ENCODE data around the gene GABPA. TPM values are rescaled to one million over a fixed set of nuclear protein-coding genes. Genes with fewer than 3 reads are reported as not detected.
"Not testable (repeated sequence)": the region's sequence is repeated elsewhere in the genome, so short reads cannot be mapped to it uniquely, and the experiment has no call there.

GABPA gene
- total RNA-seq = 28.7 and 32.6 TPM in 2 replicates
- polyA plus RNA-seq (2012) = 8.4 TPM

DNA sequence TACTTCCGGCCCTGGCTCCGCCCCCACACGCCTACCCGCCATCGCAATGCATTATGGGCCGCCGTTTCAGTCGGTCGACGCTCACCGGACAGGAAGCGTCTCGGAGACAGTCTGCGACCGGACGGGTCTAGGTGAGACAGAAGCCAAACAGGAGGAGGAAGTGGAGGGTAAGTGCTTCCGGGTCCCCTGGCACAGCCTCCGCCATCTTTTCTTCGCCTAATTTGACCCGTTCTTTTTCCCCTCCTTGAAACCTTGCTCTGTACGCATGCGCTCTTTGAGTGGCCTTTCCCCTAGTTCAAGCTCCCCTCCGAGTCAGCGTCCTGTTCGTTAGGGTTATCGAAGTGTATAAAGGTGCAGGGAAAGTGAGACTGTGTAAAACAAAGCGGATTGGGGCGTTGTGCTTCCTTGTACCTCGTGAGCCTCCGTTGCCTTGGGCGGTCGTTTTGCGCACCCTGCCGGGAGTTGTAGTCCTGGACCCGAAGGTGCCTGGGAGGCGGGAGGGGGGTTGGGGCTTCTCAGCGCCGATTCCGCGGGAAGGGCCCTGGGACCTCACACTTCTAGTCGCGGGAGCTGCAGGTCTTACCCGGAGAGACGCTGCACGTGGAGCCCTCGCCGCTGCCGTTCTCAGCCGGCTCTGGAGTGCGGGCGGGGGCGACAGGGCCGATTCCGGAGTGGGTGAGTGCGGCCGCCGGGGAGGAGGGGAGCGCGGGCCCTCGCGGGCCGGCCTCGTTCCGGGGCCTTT, at the start of gene GABPA, which contains the start of gene ATP5PF:
Gene GABPA, plus strand, starts transcription at position 69 of the 742 bp plus-strand sequence. CDS start 6,627 bp downstream, outside the sequence.
Gene ATP5PF, minus strand, starts transcription at position 1 of the 742 bp plus-strand sequence. CDS start 5,110 bp downstream, outside the sequence.
- peak; percentile 99 for DNase-seq (ENCODE audit: low read depth)

DNA sequence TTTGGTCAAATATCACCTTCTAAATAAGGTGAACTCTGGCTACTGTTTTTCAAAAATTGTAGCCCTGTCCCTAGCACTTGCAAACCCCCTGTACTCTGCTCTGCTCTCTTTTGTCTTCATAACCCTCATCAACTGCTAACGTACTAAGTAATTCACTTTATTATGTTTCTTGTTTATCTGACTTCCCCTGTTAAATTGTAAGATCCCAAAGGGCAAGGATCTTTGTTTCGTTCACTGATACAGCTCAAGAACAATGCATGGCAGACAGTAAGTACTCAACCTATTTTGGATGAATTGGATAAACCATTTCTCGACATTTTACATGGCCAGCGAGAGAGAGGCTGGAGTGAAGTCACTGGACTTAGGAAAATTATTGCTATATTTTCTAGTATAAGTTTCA, 47.0 kb upstream of the GABPA start:
- no peak for DNase-seq (ENCODE audit: low read depth)

DNA sequence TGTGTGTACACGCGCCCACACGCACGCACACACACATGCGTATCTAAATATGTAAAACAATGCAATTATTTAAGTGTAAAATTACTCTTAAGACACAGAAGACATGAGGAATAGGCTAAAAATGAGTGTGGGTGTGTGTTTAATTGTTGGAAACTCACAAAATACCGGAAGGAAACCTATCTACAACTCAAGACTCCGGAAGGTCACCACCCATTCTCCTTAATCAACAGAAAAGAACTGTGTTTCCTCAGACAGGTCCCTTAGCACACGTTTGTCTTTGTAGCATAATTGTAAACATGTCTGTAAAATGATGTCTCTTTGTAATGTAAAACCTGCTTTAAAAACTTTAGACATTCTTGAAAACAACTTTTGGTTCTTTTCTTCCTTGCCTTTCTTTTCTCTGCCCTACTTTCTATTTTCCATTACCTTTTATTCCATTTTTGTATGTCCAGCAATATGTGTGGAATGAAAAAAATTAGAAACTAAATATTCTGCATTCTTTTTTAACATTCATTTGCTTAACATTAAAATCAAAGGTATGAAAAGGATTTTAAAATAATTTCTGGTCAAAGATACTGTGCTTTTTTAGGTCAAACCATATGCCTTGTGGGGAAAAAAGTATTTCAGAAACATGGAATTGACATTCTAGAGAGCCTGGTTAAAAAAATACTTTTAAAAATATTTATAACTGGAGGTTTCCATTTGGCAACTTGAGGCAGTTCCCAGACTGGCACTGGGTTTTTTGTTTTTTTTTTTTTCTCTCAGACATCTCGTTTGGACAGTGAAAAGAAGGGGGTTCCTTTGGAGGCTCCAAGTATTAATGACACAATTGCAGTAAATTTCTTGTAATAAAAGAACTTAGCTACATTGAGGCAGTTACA, 46.3 kb upstream of the GABPA start:
- DNase-seq (ENCODE audit: low read depth) = peak; percentile 16

DNA sequence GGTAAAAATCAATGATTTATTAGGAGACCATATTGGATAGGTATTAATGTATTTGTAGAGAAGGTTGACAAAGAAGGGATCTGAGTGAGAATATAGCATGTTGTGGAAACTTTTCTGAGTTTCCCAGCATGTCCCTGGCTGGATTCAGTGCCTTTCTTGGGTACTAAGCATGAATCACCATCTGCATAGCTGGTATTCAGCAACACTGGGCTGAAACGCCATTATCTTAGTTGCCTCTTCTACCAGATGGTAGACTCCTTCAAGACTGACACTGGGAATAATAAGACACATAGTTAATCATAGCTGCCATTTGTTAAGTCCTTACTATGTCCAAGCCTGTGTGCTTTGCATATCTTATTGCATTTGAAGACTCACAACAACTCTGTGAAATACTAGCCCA, 45.5 kb upstream of the GABPA start:
- peak; percentile 46 for DNase-seq (ENCODE audit: low read depth)

DNA sequence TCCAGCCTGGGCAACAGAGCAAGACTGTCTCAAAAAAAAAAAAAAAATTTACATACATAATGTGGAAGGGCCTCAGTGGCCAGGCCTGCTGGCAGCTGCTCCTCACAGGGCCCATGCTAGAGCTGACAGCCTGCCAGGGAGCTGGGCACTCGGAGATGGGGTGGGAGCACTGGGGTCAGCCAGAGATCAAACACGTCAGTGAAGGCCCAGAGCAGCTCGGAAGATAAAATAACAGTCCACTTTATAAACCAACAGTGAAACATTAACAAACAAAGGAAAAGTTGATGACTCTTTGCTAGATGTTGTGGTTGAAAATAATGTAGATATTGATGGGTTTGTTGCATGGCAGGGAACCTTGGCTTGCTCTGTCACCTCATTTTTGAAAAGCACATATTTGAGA, 42.8 kb upstream of the GABPA start:
- no peak for DNase-seq (ENCODE audit: low read depth)

DNA sequence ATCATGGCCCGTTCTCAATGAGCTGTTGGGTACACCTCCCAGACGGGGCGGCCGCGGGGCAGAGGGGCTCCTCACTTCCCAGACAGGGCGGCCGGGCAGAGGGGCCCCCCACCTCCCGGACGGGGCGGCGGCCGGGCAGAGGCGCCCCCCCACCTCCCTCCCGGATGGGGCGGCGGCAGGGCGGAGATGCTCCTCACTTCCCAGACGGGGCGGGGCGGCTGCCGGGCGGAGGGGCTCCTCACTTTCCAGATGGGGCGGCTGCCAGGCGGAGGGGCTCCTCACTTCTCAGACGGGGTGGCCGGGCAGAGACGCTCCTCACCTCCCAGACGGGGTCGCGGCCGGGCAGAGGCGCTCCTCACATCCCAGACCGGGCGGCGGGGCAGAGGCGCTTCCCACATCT, 39.3 kb upstream of the GABPA start:
- DNase-seq (ENCODE audit: low read depth) = not testable (repeated sequence)

DNA sequence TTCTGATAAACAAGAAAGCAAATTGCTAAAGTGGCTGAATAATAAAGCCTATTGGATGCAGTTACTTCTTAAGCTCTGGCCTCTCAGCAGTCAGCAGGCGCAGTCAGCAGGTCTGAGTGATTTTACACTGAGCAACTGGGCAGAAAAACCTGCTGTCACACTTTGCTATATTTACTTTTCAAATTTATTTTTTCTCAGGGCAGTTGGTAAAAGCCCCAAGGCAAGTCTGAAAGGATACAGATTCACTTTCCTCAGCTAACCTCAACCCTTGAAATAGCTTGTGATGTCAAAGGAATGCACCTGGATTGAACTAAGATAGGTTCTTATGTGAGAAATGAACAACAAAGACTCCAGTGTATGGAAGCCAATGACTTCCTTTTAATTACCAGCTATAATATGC, 34.0 kb upstream of the GABPA start:
- DNase-seq (ENCODE audit: low read depth) = peak; percentile 82

DNA sequence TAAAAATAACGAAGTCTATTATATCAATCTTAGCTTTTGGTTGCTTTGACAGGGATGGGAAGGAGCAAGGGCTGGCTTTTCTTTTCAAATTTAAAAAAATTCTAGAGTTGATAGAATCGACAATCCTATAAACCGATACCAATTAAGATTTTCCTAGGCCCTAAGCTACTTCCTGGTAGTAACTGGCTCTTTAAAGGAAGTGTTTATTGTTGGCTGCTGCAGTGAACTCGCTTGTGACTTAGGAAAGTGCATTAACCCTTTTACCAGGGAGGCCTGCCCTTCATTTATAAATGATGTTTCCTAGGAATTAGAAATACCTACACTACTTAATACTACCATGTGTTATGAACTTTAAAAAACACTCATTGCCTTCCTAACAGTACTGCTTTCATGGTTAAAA, 33.2 kb upstream of the GABPA start:
- no peak for DNase-seq (ENCODE audit: low read depth)

DNA sequence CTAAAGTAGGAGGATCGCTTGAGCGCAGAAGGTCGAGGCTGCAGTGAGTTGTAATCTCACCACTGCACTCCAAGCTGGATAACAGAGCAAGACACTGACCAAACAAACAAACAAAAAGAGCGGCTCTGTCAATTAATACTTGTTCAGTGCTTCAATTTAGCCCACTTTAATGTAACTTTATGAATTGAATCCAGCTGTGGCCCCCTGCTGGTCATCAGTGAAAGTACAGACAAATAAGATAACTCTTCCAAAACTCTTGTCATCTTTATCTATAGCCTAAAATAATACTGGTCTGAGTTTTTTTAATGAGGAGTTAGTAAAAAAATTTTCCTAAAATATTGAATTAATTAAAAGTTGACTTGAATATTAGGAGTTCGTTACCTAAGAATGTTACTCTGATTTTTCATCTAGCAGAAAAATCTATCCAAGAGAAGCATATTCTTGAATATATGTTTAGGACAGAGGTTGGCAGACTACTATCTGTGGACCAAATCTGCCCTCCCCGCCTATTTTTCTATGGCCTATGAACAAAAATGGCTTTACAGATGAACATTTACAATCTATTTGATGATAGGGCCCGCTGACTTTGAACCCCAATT, 26.2 kb upstream of the GABPA start:
- DNase-seq (ENCODE audit: low read depth) = peak; percentile 72

DNA sequence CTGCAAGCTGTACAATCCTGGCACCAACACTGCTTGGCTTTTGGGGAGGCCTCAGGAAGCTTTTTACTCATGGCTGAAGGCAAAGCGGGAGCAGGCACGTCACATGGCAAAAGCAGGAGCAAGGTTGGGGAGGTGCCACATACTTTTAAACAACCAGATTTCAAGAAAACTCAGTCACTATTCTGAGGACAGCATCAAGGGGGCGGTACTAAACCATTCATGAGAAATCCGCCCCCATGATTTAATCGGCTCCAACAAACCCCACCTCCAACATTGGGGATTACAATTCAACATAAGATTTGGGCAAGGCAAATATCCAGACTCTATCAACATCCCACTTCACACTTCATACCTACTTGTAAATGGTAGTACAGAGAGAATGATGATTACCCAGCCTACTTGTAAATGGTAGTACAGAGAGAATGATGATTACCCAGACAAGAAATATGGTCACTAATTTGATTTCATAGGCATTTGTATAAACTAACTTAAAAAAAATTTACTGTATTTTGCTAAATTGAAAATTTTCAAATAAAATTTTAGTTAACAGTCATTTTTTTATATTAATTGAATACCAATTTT, 25.0 kb upstream of the GABPA start:
- DNase-seq (ENCODE audit: low read depth) = no peak

DNA sequence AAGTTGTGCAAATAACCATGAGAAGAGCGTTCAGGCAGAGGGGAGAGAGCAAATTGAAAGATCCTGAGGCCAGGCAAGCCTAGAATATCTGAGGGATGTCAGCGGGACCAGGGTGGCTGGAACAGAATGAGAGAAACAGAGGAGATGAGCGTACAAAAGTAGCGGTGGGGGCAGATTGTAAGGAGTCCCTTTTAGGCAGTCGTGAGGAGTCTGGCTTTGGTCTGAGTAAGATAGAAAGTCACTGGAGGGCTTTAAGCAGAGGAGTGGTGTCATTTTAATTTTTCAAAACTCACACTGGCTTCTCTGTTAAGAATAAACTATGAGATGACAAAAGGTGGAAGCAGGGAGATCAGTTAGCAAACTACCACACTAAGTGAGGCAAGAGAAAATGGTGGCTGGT, 24.2 kb upstream of the GABPA start:
- DNase-seq (ENCODE audit: low read depth) = no peak

DNA sequence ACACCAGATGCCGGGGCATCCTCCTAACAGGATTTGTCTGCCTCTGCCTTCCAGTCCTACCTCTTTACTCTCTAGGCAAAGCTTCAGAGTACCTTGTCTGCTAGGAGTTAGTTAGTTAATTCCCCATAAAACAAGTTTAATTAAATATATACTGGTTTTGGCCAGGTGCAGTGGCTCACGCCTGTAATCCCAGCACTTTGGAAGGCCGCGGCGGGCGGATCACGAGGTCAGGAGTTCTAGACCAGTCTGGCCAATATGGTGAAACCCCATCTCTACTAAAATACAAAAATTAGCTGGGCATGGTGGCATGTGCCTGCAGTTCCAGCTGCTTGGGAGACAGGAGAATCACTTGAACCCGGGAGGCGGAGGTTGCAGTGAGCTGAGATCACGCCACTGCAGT, 20.7 kb upstream of the GABPA start:
- DNase-seq (ENCODE audit: low read depth) = not testable (repeated sequence)

DNA sequence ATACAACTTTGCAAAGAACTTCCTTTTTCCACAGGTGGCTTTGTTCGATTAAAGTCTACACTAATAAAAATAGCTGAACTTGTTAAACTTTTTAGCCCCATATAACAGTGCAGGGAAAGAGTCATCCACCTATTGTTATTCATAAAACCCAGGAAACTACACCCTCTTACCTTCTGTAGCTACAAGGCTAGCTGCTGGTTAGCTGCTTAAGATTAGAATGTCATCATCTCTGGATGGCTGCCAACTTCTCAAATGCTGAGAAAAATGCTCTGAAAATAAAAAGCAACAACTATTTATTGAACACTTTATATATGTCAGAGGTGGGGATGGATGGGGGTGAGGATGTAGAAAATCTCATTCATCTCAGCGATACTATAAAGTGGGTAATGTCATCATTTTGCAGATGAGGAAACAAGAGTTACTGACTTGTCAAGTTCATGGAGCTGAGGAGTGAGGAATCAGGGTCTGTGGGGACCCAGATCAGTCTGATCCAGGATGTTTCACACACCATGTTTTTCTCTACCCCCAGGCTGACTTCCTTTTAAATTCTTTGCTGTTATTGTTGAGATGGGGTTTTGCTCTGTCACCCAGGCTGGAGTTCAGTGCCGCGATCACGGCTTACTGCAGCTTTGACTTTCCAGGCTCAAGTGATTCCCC, 17.2 kb upstream of the GABPA start:
- DNase-seq (ENCODE audit: low read depth) = peak; percentile 22

DNA sequence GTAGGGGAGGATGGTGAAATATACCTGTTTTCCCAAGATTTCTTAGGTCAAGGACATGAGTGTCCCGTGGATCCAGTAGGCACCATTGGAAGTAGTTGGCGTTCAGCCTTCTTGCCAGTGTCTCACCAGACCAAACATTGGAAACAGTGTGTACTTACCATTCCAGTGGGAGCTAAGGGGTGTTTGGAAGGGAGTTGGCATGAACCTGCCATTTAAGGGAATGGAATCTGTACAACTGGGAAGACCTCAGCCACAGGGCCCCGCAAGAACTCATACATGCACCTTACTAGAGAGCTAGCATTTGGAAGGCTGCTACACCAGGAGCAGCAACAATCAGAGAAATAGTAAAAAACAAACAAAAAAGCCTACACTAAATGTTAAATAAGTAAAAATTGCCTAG, 12.8 kb upstream of the GABPA start:
- peak; percentile 11 for DNase-seq (ENCODE audit: low read depth)

DNA sequence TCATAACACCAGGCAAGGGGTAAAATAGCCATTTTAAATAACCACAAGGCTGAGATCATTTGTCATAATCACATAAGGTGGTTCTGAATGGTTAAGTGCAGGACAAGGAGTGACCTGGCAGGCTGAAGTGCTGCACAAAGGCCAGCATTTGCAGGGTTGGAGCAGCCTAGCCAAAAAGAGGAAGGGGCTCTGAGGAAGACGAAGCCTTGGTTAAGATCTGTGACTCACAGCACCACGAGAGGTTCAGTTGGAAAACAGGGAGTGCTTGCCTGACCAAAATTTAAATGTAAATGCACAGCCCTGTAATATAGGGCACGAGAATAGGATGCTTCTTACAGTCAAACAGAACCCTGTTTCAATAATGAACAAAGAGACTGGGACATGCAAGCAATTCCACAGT, 12.1 kb upstream of the GABPA start:
- DNase-seq (ENCODE audit: low read depth) = no peak

DNA sequence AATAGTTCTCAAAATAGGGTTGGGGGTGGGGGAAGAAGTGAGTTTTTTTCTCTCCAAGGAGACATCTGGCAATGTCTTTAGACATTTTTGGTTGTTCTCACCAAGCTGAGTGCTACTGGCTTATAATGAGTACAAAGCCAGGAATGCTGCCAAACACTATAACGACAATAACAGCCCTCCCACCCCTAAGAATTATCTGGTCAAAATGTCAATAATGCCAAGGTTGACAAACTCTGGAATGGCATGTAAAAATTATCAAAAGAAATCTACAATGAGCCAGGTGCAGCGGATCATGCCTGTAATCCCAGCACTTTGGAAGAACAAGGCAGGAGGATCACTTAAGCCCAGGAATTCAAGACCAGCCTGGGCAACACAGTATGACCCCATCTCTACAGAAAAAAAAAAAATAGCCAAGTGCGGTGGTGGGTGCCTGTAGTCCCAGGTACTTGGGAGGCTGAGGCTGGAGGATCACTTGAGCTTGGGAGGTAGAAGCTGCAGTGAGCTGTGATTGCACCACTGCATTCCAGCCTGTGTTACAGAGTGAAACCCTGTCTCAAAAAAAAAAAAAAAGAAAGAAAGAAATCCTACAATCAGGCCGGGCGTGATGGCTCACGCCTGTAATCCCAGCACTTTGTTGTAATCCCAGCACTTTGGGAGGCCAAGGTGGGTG, 2.5 kb upstream of the GABPA start:
- no peak for DNase-seq (ENCODE audit: low read depth)

DNA sequence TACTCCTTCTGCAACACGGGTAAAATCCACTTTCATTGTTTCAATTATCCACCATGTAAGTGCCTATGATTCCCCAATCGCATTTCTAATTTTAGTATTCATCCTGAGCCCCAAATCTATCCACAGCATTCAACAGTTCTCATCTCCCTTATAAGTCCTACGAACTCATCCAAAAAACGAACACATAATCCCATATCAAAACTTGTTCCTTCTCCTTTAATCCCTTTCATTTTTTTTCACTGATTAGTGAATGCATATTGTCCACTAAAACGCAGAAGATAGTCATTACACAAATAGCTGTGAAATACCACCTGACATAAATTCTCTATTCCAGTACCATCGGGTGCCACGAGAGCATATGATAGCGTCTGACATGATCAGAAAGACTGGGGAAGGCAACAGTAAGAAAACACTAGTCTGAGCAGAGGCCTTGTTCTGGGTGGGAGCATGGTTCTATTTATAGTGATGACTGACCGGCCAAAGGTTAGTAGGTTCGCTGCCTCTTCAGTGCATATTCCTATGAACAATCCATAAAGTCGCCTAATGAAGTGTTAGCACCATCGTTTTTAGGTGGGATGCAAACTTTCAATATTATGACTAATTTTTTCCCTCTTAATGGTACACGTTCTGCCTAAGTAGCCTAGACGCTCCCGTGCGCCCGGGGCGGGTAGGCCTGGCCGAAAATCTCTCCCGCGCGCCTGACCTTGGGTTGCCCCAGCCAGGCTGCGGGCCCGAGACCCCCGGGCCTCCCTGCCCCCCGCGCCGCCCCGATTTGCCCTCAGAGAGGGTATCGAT, 716 bp upstream of the GABPA start:
- DNase-seq (ENCODE audit: low read depth) = peak; percentile 61

DNA sequence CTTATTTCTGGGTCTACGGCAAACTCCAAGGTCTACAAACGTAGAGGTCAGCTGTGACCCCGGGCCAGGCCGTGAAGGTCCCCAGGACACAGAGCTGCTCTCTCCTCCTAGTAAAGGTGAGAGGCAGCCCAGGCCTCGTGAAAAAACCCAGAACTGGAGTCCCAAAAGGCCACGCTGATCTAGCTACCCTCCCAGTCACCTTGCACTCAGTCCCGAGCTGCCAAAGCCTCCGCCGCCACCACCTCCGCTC, 193 bp upstream of the GABPA start:
- no peak for DNase-seq (ENCODE audit: low read depth)

DNA sequence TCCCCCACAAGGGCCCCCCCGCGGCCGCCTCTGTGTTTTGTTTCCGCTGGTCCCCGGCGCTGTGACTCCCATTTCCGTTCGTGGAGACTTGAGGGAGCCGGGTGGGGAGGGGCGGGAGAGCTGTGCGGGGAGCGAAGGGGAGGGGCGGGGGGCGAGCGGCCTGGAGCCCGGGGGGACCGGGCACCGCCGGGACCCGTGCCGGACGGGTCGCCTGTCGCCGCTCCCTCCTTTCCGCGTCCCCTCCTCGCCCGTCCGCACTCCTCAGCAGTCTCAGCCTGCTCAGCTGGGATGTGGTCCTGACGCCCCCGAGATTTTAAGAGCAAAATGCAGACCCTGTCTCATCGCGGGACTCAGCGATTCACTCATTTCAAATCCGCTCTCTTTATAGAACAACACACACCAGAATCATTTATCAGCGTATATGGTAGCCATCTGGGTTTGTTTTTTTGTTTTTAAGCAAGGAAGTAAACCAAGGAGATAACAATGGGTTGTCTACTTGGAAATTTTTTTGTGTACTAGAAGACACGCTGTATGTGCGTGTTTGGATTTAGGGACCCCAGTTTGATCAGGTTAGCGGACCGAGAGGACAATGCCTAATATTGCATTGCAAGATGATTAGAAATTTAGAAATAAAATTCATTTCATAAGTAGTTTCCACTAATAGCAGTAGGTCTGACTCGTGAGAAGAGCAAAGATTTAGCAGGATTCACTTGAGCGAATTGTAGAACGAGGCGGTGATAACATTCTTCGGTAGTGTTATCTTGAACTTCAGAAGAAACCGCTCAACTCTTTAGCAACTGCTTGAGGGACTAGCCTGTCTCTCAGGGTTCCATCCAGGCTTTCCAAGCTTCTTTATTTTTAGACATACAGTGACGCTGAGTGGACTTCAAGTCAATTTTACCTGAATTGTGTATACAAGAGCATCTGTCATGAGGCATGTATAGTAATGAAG, 1.1 kb downstream of the GABPA start:
- DNase-seq (ENCODE audit: low read depth) = peak; percentile 92

Measured in myocyte (in vitro differentiated cells).